COR-L47 (cell line): ENCODE results near the gene POLR3B.
"Not testable (repeated sequence)": the region's sequence is repeated elsewhere in the genome, so short reads cannot be mapped to it uniquely, and the experiment has no call there.

Experiments used
- DNase-seq: peaks from one replicate; lab custom pipeline; 2025; lab: John Stamatoyannopoulos, UW

Gene POLR3B

DNA sequence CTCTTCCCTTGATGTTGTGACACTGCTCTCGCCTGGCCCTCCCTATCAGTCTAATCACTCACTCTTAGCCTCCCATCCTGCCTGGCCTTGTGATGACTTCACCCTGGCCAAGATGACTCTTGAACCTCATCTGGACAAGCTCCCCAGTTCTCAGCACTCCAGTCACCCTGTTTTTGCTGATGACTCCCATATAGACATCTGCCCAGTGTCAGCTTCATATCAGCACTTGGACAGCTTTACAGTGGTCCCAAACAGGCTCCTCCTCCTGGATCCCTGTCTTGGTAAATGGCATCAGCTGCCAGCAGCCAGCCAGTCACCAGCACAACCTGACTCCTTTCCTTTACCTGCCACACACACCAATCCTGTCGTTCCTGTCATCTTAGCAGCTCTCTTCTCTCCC, 104.2 kb downstream of the POLR3B start:
- no peak for DNase-seq

DNA sequence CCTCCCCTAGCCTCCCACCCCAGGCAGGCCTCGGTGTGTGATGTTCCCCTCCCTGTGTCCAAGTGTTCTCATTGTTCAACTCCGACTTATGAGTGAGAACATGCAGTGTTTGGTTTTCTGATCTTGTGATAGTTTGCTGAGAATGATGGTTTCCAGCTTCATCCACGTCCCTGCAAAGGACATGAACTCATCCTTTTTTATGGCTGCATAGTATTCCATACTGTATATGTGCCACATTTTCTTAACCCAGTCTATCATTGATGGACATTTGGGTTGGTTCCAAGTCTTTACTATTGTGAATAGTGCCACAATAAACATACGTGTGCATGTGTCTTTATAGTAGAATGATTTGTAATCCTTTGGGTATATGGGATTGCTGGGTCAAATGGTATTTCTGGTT, 108.1 kb downstream of the POLR3B start:
- DNase-seq, result not testable (repeated sequence)

DNA sequence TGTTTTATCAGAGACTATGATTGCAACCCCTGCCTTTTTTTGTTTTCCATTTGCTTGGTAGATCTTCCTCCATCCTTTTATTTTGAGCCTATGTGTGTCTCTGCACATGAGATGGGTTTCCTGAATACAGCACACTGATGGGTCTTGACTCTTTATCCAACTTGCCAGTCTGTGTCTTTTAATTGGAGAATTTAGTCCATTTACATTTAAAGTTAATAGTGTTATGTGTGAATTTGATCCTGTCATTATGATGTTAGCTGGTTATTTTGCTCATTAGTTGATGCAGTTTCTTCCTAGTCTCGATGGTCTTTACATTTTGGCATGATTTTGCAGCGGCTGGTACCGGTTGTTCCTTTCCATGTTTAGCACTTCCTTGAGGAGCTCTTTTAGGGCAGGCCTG, 118.1 kb downstream of the POLR3B start:
- DNase-seq, result not testable (repeated sequence)

DNA sequence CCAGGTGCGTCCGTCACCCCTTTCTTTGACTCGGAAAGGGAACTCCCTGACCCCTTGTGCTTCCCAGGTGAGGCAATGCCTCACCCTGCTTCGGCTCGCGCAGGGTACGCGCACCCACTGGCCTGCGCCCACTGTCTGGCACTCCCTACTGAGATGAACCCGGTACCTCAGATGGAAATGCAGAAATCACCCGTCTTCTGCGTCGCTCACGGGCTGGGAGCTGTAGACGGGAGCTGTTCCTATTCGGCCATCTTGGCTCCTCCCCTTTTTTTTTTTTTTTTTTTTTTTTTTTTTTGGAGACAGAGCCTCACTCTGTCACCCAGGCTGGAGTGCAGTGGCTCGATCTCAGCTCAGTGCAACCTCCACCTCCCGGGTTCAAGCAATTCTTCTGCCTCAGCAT, 120.1 kb downstream of the POLR3B start:
- DNase-seq, result not testable (repeated sequence)

DNA sequence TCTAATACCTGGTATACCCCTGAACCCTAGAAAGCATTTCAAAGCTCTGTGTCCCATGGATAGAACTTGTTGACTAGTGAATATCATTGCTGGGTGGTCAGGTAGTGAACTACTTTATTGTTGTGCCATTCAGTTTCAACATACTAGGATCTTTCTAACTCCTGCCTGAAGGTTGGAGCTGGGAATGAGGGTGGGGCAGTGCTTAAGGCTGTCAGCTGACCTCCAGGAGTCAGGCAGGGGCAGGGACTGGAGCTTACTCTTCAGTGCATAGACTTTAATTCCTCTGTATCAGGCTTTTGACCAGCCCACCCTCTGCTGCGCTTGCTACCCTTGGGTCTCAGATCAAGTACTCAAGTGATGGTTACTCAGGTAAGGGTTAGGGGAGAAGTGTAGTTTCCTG, 122.7 kb downstream of the POLR3B start:
- no peak for DNase-seq

DNA sequence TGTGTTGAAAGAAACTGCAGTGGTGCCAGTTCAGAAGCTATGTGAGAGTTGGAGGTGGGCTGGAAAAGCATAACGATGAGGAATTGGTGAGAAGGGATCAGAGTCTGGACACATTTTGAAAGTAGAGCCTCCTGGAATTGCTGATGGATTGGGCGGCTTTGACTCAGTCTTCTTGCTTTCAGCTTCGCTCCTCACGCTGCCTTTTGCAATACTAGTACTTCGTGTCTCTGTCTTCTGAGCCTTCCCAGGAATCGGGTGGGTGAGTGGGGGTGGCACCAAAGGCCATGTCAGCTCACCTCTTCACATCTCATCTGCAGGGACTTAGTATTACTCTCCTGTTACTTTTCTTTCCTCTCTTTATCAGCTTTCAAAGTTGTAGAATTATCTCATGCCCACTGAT, 123.7 kb downstream of the POLR3B start:
- no peak for DNase-seq

DNA sequence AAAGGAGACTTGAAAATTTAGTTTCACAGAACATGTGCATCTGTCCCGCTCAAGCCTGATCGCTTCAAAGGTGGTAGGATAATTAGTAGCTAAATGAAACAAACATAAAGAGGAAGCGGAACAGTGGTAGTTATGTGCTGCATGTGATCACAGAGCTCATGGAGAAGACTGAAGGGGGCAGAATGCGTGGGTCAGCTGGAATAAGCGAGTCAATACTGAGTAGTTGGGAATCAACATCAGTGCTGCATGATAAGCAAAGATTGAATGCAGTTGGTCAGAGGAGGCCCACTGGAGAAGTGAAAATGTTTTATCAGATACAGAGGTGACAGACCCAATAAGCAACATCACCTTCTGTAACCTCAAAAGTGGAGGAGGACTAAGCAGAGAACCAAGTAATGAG, 130.1 kb downstream of the POLR3B start:
- DNase-seq, result no peak

DNA sequence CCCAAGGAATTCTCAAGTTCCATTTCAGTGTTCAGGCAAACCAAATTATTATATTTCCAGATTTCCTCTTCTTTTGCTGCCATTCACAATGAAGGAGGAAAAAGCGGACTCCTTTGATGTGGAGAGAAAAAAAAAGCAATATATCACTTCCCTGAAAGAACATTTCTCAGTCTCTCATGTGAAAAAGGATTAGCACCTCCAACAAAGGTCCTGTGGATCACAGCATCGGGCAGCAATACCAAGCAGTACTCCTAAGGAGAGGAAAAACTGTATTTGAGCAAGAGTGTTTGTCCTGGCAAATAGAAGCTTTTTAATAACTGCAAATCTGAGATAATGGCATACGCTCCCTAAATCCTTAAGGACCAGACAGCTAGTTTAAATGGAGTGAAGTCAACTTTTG, 131.3 kb downstream of the POLR3B start:
- DNase-seq, result no peak

DNA sequence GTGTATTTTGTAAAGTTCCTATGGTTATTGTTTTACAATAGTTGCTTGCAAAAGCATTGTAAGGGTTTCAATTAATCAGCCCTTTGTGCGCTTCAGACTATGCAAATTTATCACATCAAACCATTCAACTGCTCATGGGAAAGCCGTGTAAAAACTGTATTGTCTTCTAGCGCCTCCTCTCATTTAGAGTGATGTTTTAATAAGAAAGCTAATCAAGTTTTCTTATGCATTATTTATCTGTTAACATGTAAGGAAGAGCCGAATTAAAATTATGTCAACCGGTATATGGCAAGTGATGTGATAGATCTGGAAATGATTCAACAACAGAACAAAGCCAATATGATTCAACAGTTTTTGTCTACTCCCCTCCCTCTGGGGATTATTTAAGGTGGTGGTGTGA, 132.7 kb downstream of the POLR3B start:
- DNase-seq, result no peak

DNA sequence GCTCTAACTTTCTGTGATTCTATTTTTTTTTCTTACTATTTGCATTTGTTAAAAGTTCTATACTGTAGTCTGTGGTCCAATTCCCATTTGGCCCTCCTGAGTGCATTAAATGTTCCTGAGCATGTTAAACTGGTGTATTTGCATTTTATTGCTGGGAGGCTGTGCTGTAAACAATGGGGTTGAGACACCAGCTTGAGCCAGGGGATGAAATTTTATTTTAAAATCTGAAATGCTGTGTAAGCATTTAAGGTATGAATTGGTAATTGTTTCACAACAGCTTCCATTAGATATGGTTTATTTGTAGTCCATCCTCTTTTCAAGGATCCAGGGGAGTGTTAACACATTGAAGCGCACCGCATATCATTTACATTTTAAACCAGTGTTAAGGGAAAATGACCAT, 135.3 kb downstream of the POLR3B start:
- no peak for DNase-seq

DNA sequence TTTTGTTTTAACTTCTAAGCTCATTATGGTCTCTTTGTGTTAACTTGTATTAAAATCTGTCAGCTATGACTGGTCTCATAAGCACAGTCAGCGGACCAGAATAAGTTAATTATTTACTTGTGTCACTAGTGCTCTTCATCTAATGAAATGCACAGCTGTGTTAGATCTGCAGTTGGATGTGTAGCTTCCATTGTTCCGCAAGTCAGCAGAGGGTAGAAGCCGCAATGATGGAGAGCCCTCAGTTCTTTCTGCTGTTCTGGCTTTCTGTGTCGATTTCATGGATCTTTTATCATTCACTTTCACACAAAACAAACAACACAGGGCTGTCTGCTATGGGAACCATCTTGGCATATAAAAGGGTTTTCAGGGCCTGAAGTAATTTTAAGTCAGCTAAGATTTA, 136.0 kb downstream of the POLR3B start:
- no peak for DNase-seq

DNA sequence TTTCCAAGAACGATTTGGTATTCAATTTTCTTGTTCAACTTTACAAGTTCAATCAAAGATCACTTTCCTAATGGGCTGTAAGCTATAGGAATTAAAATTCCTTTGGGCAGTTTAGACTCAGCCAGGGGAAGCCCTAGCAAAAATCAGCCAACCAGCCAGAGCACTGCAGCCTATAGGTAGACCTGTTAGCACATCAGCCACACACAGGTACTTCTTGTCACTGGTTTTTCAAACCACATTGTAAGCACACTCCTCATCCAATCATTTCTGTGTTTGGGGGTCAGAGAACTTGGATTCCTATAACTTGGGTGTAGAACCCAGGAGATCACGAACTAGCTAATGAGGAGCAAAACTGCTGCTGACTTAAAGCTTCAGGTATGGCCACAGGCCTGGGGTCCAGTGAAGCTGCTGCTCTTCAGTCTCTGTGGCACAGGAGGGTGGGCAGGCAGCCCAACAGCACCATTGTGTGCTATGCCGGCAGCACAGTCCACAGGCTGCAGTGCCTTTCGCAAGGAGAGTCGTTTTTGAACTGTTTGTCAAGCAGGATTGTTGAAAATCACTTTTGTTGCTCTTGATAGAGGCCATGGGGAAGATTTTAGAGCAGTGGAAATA, 137.9 kb downstream of the POLR3B start:
- DNase-seq, result no peak

DNA sequence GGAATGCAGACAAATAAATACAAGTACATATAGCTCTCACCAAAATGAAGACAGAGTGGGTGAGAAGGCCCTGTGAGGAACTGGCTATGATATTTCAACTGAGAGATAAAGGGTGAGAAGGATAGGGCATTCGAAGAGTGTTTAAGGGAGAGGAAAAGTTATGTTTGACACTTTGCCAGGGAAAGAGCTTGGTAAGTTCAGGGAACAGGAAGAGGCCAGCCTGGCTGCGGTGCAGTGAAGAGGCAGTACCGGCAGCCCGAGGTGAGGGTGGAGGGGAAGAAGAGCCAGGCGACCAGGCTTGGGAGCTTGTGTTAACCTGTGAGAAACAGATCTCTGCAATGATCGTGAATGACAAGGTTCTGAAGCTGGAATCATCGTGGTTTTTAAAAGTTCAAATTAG, 140.5 kb downstream of the POLR3B start:
- DNase-seq, result no peak

DNA sequence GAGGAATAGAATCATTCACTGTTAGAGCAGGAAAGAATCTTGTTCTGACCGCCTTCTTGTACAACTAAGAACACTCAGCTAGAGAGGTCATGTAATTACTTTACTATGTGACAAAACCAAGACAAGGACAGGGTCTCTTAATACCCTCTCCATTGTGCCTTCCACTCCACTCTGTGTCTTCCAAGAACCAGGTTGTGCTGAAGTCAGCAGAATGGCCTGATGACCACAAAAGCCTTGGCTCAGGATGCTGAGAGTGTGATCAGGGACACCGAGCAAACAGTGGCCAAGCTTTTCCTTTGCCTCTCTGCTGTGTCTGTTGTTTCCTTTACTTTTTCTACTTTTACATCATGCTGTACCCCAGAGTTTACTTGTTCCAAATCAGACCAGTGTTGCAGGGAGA, 142.1 kb downstream of the POLR3B start:
- no peak for DNase-seq

DNA sequence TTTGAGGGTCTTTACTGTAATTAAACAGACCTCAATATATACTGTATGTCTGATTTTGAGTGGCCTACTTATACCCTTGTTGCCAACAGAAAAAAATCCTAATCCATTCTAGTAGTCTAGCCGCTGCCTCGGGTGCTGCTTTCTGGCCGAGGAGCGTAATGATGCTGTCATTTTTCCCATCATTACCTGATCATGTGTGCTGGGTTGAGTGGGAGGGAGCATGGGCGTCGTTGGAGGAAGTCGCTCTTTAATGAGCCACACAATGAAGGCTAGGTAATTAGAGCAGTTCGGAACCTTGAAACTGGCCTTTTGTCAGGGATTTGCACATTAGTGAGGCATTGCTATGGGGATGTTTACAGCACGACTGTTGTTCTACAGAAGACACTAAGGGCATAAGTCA, 149.1 kb downstream of the POLR3B start:
- no peak for DNase-seq

DNA sequence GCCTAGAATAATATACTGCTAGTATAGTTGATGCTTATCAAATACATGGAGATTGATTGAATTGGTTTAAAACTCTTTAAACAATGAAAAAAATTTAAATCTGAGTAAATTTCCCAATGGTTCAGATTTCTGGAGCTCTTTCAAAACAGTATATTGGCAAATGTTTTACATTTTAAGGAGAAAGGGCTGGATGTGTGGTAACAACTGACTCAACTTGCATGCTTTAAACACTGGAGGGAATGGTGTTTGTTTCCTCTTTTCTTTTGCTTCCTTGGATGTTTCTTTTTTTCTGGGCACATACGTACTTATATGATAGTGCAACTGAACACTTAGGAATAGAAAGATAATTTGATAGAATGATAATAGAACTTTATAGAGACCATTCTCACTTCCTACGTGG, 151.4 kb downstream of the POLR3B start:
- DNase-seq, result no peak

DNA sequence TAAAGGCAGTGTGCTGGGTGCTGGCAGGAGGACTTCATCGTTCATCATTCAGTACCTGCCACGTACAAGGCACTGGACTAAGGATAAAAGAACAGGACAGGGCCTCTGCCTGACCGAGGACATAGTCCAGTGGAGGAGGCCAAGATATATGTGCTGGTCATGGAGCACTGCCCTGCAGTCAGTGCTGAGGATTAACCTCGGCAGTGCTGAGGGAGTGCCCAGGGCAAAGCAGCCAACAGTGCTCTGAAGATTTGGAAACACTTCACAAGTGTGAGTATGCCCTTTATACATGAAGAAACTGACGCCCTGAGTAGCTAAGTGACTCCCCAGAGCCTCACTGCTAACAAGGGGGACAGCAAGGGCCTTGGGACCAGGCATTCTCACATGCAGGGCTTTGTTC, 153.8 kb downstream of the POLR3B start:
- no peak for DNase-seq

DNA sequence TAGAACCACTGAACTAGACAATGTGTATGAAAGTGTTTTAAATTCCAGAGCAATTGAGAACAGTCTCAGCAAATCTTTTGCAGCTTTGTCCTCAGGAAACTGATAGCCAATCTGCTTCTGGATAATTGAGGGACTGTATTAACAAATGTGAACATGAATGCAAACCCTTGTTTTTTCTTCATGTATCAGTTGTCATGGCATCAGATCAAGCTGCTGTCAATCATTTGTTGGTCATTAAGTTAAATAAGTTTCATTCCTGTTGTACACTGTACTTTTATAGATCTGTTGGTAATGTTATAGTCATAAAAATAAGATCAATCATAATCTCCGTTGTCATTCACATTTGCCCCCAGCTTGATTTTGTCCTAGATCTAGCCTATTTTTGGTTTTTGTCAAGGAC, 159.8 kb downstream of the POLR3B start:
- no peak for DNase-seq

DNA sequence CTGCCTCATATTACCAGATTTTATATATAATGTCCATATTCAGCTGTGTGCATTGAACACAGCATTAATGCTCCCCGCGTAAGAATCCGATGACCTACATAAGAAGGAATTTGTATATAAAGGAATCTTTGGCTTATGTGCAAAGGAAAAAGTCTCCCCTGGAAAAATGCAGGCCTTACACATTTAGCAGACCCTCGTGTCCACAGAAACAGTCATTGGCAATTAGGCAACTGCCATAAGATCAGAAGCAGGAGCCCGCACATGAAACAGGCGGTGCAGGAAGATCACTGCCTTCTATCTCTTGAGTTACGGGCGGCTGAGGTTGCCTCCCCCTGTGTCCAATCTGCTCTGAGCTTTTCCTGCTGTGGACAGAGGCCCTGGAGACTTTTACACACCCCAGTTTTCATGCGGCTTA, 162.1 kb downstream of the POLR3B start:
- DNase-seq, result no peak

DNA sequence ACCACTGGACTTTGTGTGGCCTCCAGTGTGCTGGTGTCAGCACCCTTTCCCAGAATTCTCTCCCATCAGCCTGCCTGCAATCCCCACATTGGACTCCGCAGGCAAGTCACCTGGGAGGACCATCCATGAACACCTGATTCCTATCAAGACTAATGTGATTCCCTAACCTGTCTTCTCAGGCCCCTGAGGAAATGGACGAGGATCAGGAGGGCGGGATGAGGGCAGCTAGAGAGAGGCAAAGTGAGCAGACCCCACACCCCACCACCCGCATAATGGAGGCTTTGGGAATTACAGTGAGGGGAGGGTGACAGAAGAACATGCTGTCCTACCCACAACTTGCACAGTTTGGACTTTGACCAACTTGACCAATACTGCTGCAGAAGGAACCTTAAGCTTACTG, 164.4 kb downstream of the POLR3B start:
- DNase-seq, result no peak

DNA sequence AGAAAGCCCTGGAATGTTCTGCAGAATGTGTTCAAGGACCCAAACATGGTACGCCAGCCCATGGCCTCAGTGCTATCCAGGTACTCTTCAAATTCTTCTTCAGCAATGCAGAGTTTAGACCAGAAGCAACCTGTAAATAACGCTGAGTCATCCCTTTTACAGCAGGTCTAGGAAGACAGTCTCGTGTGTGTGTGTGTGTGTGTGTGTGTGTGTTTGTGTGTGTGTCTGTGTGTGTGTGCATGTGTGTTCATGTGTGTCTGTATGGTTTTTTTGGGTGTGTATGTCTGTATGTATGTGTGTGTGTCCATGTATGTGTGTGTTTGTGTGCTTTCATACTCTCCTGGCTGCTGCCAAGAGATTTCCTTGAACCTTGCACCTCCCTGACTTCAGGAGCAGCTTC, 165.2 kb downstream of the POLR3B start:
- DNase-seq, result no peak

DNA sequence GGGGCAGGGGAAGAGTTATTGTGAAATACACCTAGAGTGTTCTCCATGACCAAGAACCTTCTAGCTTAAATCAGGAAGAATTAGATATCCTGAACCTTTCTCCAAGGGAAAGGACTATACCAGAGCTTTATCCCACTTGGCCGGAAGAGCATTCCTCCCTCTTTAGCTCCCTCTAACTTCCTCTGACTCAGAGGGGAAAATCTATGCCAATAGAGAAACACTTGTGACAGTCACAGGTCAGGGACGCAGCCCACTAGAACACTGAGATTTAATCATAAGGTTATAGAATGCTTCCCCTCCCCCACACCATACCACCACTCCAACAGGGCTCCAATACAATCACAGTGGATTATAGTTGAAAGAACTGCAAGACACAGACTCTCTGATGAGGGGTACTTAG, 169.8 kb downstream of the POLR3B start:
- no peak for DNase-seq

DNA sequence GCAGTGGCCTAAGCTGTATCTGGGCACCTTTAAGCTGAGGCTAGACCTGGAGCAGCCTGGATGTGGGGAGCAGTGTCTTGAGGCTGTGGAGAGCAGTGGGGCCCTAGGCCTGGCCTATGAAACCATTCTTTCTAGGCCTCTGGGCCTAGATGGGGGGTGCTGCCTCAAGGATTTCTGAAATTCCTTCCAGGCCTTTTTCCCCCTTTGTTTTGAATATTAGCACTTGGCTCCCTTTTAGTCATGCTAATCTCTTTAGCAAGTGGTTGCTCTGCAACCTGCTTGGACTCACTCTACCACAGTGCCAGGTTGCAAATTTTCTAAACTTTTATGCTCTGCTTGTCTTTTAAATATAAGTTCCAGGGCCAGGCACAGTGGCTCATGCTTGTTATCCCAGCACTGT, 183.7 kb downstream of the POLR3B start:
- DNase-seq, result no peak

DNA sequence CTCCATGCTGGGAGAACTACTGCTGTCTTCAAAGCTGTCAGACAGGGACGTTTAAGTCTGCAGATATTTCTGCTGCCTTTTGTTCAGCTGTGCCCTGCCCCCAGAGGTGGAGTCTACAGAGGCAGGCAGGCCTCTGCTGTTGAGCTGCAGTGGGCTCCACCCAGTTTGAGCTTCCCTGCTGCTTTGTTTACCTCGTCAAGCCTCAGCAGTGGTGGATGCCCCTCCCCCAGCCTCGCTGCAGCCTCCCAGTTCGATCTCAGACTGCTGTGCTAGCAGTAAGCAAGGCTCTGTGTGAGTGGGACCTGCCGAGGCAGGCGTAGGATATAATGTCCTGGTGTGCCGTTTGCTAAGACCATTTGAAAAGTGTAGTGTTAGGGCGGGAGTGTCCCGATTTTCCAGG, 193.9 kb downstream of the POLR3B start:
- no peak for DNase-seq

DNA sequence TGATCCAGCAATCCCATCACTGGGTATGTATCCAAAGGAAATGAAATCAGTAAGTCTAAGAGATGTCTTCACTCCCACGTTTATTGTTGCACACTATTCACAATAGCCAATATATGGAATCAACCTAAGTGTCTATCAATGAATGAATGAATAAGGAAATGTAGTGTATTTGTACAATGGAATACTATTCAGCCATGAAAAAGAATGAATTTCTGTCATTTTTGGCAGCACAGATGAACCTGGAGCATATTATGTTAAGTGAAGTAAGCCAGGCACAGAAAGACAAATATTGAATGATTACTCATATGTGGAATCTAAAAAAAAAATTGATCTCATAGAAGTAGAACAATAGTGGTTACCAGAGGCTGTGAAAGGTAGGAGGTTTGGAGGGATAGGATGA, 194.7 kb downstream of the POLR3B start:
- DNase-seq, result no peak
